ENCODE results near the gene LRRC4C. TPM values are rescaled to one million over a fixed set of nuclear protein-coding genes. Genes with fewer than 3 reads are reported as not detected.

The LRRC4C gene
- total and polyA plus RNA-seq, 2 donors (not counting 3 experiments of a cell fraction or from before 2014, with no cell fraction given) = not detected

DNA sequence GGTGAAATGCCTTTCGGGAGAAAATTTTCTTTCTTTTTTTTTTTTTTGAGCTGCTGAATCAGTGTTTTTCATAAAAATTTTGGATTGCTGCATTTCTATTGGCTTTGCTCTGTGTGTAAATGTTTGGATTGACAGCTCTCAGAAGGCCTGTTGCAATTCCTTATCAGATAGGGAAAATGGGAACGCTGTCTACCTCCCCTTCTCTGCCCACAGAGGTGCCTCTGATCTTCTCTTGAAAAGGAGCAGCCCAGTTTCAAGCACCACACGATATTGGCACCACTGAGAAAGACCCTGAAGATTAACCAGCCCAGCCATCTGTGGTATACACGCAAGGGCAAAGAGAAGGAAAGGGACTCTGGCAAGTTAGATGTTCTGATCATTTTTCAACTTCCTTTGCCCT is 1272.2 kb downstream of the LRRC4C start:
- Histone ChIP-seq H3K27me3 (ENCODE audit: control insufficient read depth in 2 of 2, insufficient read depth in 2 of 2, low read length in 2 of 2) (no peaks in the 10 kb centered on the region), H3K79me2 (ENCODE audit: control insufficient read depth, insufficient read depth, low read length) (no peaks in the 10 kb centered on the region), H2AFZ (ENCODE audit: low read depth, low read length) (no peak overlapping the region), H3K36me3 (ENCODE audit: control insufficient read depth in 2 of 2, extremely low read depth in 1 of 2, insufficient read depth in 2 of 2, low read length in 2 of 2) (no peaks in the 10 kb centered on the region), H3K9me1 (replicated peaks; ENCODE audit: control insufficient read depth, extremely low read depth, insufficient read depth, low read length) (no peaks in the 10 kb centered on the region), H4K20me1 (replicated peaks; ENCODE audit: control insufficient read depth, extremely low read depth, insufficient read depth, low read length) (no peaks in the 10 kb centered on the region), H3K4me1 (ENCODE audit: control insufficient read depth, extremely low read depth, insufficient read depth, low read length) (no peaks in the 10 kb centered on the region), H3K27ac (ENCODE audit: insufficient read depth, low read depth, low read length) (no peak overlapping the region), H3K9ac (replicated peaks; ENCODE audit: extremely low read depth, insufficient read depth, low read length) (no peak overlapping the region), H3K4me3 (replicated peaks in 1 of 3; ENCODE audit: insufficient read depth in 1 of 3, low read depth in 1 of 3, low read length in 3 of 3) (no peak overlapping the region), H3K4me2 (ENCODE audit: insufficient read depth, low read length) (no peak overlapping the region), H3K9me3 (replicated peaks; ENCODE audit: control insufficient read depth, insufficient read depth, low read length) (no peaks in the 10 kb centered on the region)
- dilution Hi-C loops (cut with MboI; ENCODE audit: extremely low pct_ligation_motif_present, low sequenced_read_pairs) (no loop called here), intact Hi-C loops (cut with micrococcal nuclease) (no loop called here)
- ChIA-PET POLR2A (no interaction called here), CTCF (no interaction called here)
- FAIRE-seq = no peak
- TF ChIP-seq, protein P1, sequence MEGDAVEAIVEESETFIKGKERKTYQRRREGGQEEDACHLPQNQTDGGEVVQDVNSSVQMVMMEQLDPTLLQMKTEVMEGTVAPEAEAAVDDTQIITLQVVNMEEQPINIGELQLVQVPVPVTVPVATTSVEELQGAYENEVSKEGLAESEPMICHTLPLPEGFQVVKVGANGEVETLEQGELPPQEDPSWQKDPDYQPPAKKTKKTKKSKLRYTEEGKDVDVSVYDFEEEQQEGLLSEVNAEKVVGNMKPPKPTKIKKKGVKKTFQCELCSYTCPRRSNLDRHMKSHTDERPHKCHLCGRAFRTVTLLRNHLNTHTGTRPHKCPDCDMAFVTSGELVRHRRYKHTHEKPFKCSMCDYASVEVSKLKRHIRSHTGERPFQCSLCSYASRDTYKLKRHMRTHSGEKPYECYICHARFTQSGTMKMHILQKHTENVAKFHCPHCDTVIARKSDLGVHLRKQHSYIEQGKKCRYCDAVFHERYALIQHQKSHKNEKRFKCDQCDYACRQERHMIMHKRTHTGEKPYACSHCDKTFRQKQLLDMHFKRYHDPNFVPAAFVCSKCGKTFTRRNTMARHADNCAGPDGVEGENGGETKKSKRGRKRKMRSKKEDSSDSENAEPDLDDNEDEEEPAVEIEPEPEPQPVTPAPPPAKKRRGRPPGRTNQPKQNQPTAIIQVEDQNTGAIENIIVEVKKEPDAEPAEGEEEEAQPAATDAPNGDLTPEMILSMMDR (IDR thresholded peaks at IDR 0.05; ENCODE audit: extremely low read depth in 1 of 2, insufficient read depth in 1 of 2, low read depth in 1 of 2, low read length in 2 of 2) = no peak
- TF ChIP-seq MYC (IDR thresholded peaks at IDR 0.05; ENCODE audit: low read depth, low read length) = no peak
- TF ChIP-seq FOS (IDR thresholded peaks at IDR 0.05; ENCODE audit: borderline replicate concordance, insufficient read depth, low read length) = no peak
- TF ChIP-seq EZH2 (IDR thresholded peaks at IDR 0.05; ENCODE audit: borderline replicate concordance, low read depth, low read length, severe bottlenecking) = no peak
- no peak for TF ChIP-seq POLR2A (IDR thresholded peaks at IDR 0.05; ENCODE audit: low read depth, low read length)
- TF ChIP-seq JUN (IDR thresholded peaks at IDR 0.05; ENCODE audit: borderline replicate concordance, insufficient read depth, insufficient read length, low read depth) = no peak
- TF ChIP-seq GATA2 (IDR thresholded peaks at IDR 0.05; ENCODE audit: insufficient read depth, insufficient read length, low read depth, low read length) = no peak
- TF ChIP-seq, protein P2, sequence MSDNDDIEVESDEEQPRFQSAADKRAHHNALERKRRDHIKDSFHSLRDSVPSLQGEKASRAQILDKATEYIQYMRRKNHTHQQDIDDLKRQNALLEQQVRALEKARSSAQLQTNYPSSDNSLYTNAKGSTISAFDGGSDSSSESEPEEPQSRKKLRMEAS (IDR thresholded peaks at IDR 0.05; ENCODE audit: insufficient read depth, insufficient read length) = no peak
- TF ChIP-seq POLR2AphosphoS5 (IDR thresholded peaks at IDR 0.05; ENCODE audit: insufficient read depth, low read depth, low read length) = no peak
- DNase-seq (ENCODE audit: low read depth, low spot score) = no peak
- BruUV-seq (replicated peaks) = no TSS peak

Data from endothelial cell of umbilical vein (primary cell).